IPS-20b (cell line): Measurements from ENCODE around the gene CIRBP.

Experiments
- H3K27ac ChIP-seq: one replicate; pipeline ENCODE4 v1.5.1; 2013; ENCODE audit warnings: low read length
- H3K27me3 ChIP-seq: 2 replicates; pipeline ENCODE4 v1.6.1; 2013; ENCODE audit warnings: mild to moderate bottlenecking, low read length, inconsistent platforms; ENCODE audit not compliant: insufficient read depth
- H3K36me3 ChIP-seq: 2 replicates; pipeline ENCODE4 v1.6.1; 2013; ENCODE audit warnings: low read depth, mild to moderate bottlenecking, inconsistent platforms, low read length, moderate library complexity; ENCODE audit not compliant: insufficient read depth
- H3K4me1 ChIP-seq: 2 replicates; pipeline ENCODE4 v1.6.1; 2013; ENCODE audit warnings: mild to moderate bottlenecking, control low read depth, inconsistent platforms, low read length, moderate library complexity; ENCODE audit not compliant: insufficient read depth
- H3K4me3 ChIP-seq: 2 replicates; pipeline ENCODE4 v1.5.1; 2013; ENCODE audit warnings: mild to moderate bottlenecking, low read length, inconsistent platforms
- H3K9ac ChIP-seq: 2 replicates; pipeline ENCODE4 v1.6.1; 2013; ENCODE audit warnings: low read depth, mild to moderate bottlenecking, inconsistent platforms, low read length, moderate library complexity
- H3K9me3 ChIP-seq: 2 replicates; pipeline ENCODE4 v1.6.1; 2013; ENCODE audit warnings: mild to moderate bottlenecking, low read depth, low read length, inconsistent platforms; ENCODE audit not compliant: insufficient read depth

CIRBP gene

GRCh38 chr19:1275976-1276627 is 7.0 kb downstream of the CIRBP start:
- no peaks in the 10 kb centered on the region for H3K27me3 ChIP-seq
- peak overlapping the region; percentile 78 for H3K27ac ChIP-seq
- H3K36me3 ChIP-seq = peaks cover 43% of the 10 kb centered on the region
- peak overlapping the region; percentile 93 for H3K9ac ChIP-seq
- peaks cover 5% of the 10 kb centered on the region for H3K4me1 ChIP-seq
- peak overlapping the region; percentile 88 for H3K4me3 ChIP-seq
- H3K9me3 ChIP-seq = no peaks in the 10 kb centered on the region

DNA sequence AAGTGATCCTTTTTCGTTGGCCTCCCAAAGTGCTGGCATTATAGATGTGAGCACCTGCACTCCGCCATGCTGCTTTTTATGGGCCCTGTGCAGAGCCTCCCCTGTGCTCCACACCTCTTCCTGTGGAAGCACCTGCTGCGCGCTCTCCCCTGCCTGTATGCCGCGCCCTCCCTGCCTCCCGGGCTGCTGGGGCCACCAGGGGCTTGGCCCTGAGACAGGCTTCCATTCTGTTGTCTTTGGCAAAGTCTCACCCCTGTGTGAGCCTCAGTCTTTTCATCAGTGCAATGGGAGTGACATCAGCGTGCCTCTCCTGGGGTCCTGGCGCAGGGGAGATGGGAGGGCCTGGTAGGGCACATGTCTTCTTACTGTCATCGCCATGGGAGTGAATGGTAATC is 7.5 kb downstream of the CIRBP start:
- no peak overlapping the region for H3K27ac ChIP-seq
- H3K4me3 ChIP-seq = peak overlapping the region; percentile 88
- H3K27me3 ChIP-seq = no peaks in the 10 kb centered on the region
- H3K36me3 ChIP-seq = peaks cover 38% of the 10 kb centered on the region
- H3K9ac ChIP-seq = peak overlapping the region; percentile 93; the same call in 1 of the 2 replicates
- H3K9me3 ChIP-seq = no peaks in the 10 kb centered on the region
- peaks cover 5% of the 10 kb centered on the region for H3K4me1 ChIP-seq

- Histone ChIP-seq H3K27me3 (no peaks in the 10 kb centered on the region), H3K36me3 (peaks cover 34% of the 10 kb centered on the region), H3K9ac (no peak overlapping the region), H3K9me3 (no peaks in the 10 kb centered on the region), H3K27ac (no peak overlapping the region), H3K4me3 (no peak overlapping the region), H3K4me1 (peaks cover 5% of the 10 kb centered on the region)
Measured at GRCh38 chr19:1277061-1277460, 7.9 kb downstream of the CIRBP start.

GRCh38 chr19:1278074-1278473 is 8.9 kb downstream of the CIRBP start:
- peaks cover 23% of the 10 kb centered on the region for H3K36me3 ChIP-seq
- H3K4me3 ChIP-seq = no peak overlapping the region
- H3K27ac ChIP-seq = no peak overlapping the region
- no peaks in the 10 kb centered on the region for H3K27me3 ChIP-seq
- H3K9ac ChIP-seq = no peak overlapping the region
- no peaks in the 10 kb centered on the region for H3K9me3 ChIP-seq
- peaks cover 5% of the 10 kb centered on the region for H3K4me1 ChIP-seq

GRCh38 chr19:1278713-1279660 is 9.9 kb downstream of the CIRBP start:
- Histone ChIP-seq H3K36me3 (peaks cover 14% of the 10 kb centered on the region), H3K9ac (no peak overlapping the region), H3K4me1 (no peaks in the 10 kb centered on the region), H3K9me3 (no peaks in the 10 kb centered on the region), H3K27me3 (peaks cover 5% of the 10 kb centered on the region; the same call in 1 of the 2 replicates), H3K4me3 (no peak overlapping the region), H3K27ac (no peak overlapping the region)

DNA sequence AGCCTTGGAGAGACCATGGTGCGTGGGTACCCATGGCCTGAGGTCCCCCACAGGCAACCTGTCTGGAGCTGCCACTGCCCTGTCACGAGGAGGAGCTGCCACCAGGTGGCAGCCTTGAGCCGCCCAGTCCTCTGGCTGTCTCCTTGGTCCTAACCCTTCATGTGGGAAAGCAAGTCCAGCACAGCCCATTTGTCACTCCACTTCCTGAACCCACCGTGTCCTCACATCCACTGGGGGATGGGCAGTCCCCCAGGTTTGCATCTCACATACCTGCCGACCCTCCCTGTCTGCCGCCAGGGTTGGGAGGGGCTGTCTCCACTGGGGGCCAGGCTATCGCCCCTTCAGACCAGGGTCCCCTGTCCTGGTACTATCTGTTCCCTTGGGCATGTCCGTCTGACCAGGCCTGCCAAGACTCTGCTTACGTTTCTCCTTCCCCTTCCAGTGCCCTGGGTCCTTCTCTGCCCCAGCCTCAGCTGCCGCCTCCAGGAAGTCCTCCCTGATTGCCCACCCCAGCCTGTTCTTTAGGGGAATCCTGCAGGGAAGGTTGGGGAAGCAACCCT is 10.7 kb downstream of the CIRBP start:
- peaks cover 13% of the 10 kb centered on the region for H3K27me3 ChIP-seq
- H3K4me3 ChIP-seq = no peak overlapping the region
- no peak overlapping the region for H3K27ac ChIP-seq
- no peaks in the 10 kb centered on the region for H3K4me1 ChIP-seq
- H3K36me3 ChIP-seq = peaks cover 6% of the 10 kb centered on the region
- H3K9me3 ChIP-seq = no peaks in the 10 kb centered on the region
- H3K9ac ChIP-seq = no peak overlapping the region

DNA sequence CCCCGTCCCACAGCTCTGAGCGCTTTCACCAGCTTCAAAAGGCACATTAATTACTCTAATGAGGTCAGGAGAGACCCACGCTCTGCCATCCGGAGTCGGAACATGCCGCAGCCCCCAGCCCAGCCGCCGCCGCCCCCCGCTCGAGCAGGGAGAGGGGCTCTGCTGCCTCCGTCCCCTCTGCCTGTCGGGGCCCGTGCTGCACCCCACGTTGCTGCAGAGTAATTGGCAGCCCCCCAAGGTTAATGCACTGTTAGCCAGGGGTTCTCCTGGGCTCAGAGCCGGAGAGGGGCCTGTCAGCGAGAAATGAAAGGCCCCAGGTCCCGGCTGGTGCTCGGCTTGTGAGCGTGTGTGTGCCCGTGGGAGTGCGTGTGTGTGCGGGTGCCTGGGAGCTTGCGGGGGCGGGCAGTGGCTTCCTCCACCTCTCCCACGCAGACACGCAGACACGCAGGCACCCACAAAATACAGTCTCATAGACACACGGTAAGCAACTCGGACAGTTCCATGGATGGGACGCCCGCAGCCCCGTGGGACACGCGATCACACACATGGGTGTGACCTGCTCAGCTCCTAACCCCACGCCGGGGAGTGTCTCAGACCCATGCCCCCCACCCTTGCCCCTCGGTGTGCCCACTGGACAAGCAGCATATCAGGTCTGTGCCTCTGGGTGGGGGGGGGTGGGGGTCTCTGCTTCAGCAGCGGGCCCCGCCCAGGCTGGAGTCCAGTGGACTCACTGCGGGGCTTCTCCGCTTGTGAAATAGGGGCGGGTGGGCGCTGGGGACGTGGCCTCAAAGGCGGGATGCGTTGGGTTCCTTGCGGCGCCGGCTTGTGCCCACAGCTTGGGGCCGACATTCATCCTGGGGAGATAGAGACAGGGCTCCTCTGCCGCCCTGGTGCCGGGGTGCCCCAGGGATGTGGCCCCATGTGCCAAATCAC is 11.8 kb downstream of the CIRBP start:
- peaks cover 20% of the 10 kb centered on the region for H3K27me3 ChIP-seq
- H3K9ac ChIP-seq = no peak overlapping the region
- no peak overlapping the region for H3K4me3 ChIP-seq
- H3K27ac ChIP-seq = no peak overlapping the region
- no peaks in the 10 kb centered on the region for H3K9me3 ChIP-seq
- H3K4me1 ChIP-seq = no peaks in the 10 kb centered on the region
- H3K36me3 ChIP-seq = peaks cover 5% of the 10 kb centered on the region

GRCh38 chr19:1281569-1282287 is 12.6 kb downstream of the CIRBP start:
- no peaks in the 10 kb centered on the region for H3K9me3 ChIP-seq
- no peak overlapping the region for H3K4me3 ChIP-seq
- H3K27me3 ChIP-seq = peaks cover 24% of the 10 kb centered on the region
- no peaks in the 10 kb centered on the region for H3K4me1 ChIP-seq
- H3K27ac ChIP-seq = no peak overlapping the region
- peaks cover 5% of the 10 kb centered on the region for H3K36me3 ChIP-seq
- no peak overlapping the region for H3K9ac ChIP-seq

DNA sequence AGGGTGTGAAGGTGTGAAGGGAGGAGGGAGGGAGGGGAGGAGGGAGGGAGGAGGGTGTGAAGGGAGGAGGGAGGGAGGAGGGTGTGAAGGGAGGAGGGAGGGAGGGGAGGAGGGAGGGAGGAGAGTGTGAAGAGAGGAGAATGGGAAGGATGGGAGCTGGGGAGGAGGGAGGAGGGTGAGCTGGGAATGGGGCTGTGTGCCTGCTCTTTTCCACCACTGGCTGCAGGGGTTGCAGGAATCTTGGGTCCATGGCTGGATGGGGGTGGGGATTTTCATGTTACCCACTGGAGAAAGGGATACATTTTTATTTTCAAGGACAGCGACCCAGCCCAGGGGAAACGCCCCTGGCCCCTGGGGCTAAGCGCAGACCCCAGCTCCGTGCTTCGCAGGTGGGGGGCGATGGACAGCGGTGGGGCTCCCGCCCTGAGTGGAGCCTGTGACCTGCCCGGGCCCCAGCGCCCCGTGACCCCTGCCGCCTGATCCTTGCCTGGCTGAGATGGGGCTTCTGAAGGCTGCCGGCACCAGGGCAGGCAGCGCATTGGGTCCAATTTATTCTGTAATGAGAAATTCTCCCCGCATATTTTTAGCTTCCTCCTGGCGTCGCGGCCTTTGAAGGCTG is 13.6 kb downstream of the CIRBP start:
- H3K9me3 ChIP-seq = no peaks in the 10 kb centered on the region
- H3K4me3 ChIP-seq = no peak overlapping the region
- H3K4me1 ChIP-seq = no peaks in the 10 kb centered on the region
- peaks cover 5% of the 10 kb centered on the region for H3K36me3 ChIP-seq
- peaks cover 26% of the 10 kb centered on the region for H3K27me3 ChIP-seq
- H3K27ac ChIP-seq = no peak overlapping the region
- H3K9ac ChIP-seq = no peak overlapping the region

GRCh38 chr19:1283207-1283916 is 14.2 kb downstream of the CIRBP start:
- Histone ChIP-seq H3K27me3 (peaks cover 26% of the 10 kb centered on the region), H3K27ac (no peak overlapping the region), H3K4me3 (no peak overlapping the region), H3K9ac (no peak overlapping the region), H3K4me1 (no peaks in the 10 kb centered on the region), H3K36me3 (peaks cover 5% of the 10 kb centered on the region), H3K9me3 (no peaks in the 10 kb centered on the region)
